Kidney (tissue), 14 donors: Measurements from ENCODE around the gene GAB3. TPM values are rescaled to one million over a fixed set of nuclear protein-coding genes. Genes with fewer than 3 reads are reported as not detected.
A peak's percentile ranks its signal among the peaks of the same experiment; 100 is the strongest.

Source experiments
- DNase-seq, 5 donors: peaks; one replicate each; pipeline ENCODE4 v3.0.0-alpha.2; 2013 to 2020
- FAIRE-seq: peaks from 2 replicates; lab custom pipeline; 2012; peaks lifted over from hg19 to GRCh38; lab: Jason Lieb, UNC
- H3K27ac ChIP-seq, 2 donors: one replicate each; pipeline ENCODE4 v1.7.0; 2013; ENCODE audit warnings: low read depth in 2 of 2, low read length in 2 of 2, inconsistent platforms in 1 of 2
- H3K27me3 ChIP-seq: one replicate; pipeline ENCODE4 v1.7.1; 2013; ENCODE audit warnings: low read length, inconsistent platforms; ENCODE audit not compliant: control insufficient read depth, insufficient read depth
- H3K36me3 ChIP-seq, 3 donors: one replicate each; pipeline versions ENCODE4 v1.7.0 to v1.7.1; 2013; ENCODE audit warnings: low read length in 3 of 3, control low read depth in 1 of 3, inconsistent platforms in 1 of 3; ENCODE audit not compliant: insufficient read depth in 3 of 3, control insufficient read depth in 2 of 3
- H3K4me1 ChIP-seq, 3 donors: one replicate each; pipeline versions ENCODE4 v1.7.0 to v1.7.1; 2013; ENCODE audit warnings: low read length in 3 of 3, inconsistent platforms in 1 of 3, low read depth in 1 of 3; ENCODE audit not compliant: control insufficient read depth in 2 of 3, insufficient read depth in 2 of 3
- H3K4me3 ChIP-seq, 3 donors: one replicate each; pipeline versions ENCODE4 v1.7.0 to v1.8.1; 2013; ENCODE audit warnings: low read length in 3 of 3, control low read depth in 1 of 3, inconsistent platforms in 1 of 3
- H3K9ac ChIP-seq, 3 donors: one replicate each; pipeline versions ENCODE4 v1.7.0 to v1.7.1; 2013; ENCODE audit warnings: low read length in 3 of 3, control low read depth in 1 of 3, inconsistent platforms in 1 of 3
- H3K9me3 ChIP-seq, 3 donors: one replicate each; pipeline versions ENCODE4 v1.7.0 to v1.7.1; 2013; ENCODE audit warnings: low read length in 3 of 3, control low read depth in 1 of 3, inconsistent platforms in 1 of 3; ENCODE audit not compliant: control insufficient read depth in 2 of 3, insufficient read depth in 1 of 3
- intact Hi-C: fragments of 100-400 bp; cut with DNase I; formaldehyde crosslinking; loops from one replicate; pipeline ENCODE4 v1.11.1; 2022
- polyA plus RNA-seq: library from polyadenylated mRNA; stranded (reverse); fragments of 350-450 nt; fragmentation: Illumina TruSeq; extraction: RNeasy Lipid Tissue Mini Kit (QIAGEN cat#74804); gene quantifications from one replicate; pipeline ENCODE4 v1.2.3, GENCODE V29; 2014; ENCODE audit warnings: low read depth, low replicate concordance; ENCODE audit not compliant: insufficient read depth
- total RNA-seq: library from RNA; stranded (reverse); fragmentation: NEBNext Ultra II Directional; extraction: Animal tissue kit (Norgen Biotek cat#: 25700); gene quantifications from one replicate; pipeline ENCODE4 v1.2.1, GENCODE V29; 2021
- TF ChIP-seq, protein P1 (sequence below): IDR thresholded peaks from 3 replicates; pipeline ENCODE4 v1.5.1; 2012; ENCODE audit warnings: mild to moderate bottlenecking, moderate library complexity, borderline replicate concordance; ENCODE audit not compliant: insufficient read depth; ENCODE audit errors: extremely low read depth
- donor health status: control.
- donor health status: control.
- donor health status: control.
- donor health status: control.
- donor health status: control.
- donor health status: DM: yes; HTN: yes; CAD: no.
- donor health status: Normal renal cell carcinoma (clear cell type).

Gene GAB3
- total and polyA plus RNA-seq, 2 donors from 2014 or later = 0.95 to 6.4 TPM

DNA sequence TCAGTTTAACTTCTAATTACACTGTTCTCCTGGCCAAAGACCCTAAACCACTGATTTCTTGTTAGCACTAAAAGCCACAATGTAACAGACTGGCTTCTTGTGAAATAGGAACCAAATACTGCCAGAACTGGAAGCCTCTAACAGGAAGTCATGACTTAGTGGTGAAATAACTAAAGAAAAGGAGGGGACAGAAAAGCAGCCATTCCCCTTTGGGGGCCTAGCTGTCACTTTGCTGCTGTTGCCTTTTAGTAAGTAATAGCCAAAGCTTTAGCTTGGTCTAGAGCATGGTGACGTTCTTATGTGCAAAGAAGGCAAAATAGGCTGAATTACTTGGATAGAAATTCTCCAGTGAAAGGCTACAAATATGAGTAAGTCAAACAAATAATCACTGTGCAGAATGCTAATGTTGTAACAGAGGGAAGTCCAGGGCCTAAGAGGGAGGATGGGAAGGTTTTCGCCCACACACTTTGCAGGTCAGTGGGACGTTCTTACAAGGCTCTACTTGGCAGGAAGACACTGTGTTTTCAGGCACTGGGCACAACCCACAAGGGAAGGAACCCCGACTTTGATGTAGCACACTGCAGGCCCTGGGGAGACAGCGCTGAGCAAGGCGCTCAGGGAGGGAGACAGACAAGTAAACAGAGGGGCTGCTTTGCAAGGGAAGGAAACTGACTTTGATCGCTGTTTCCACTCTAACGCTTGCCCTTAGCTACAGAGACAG is 16.7 kb downstream of the GAB3 start:
- FAIRE-seq = no peak
- no peaks in the 10 kb centered on the region for H3K27me3 ChIP-seq
- peak overlapping the region; percentile 51 to 89 for H3K27ac ChIP-seq
- TF ChIP-seq, protein P1, sequence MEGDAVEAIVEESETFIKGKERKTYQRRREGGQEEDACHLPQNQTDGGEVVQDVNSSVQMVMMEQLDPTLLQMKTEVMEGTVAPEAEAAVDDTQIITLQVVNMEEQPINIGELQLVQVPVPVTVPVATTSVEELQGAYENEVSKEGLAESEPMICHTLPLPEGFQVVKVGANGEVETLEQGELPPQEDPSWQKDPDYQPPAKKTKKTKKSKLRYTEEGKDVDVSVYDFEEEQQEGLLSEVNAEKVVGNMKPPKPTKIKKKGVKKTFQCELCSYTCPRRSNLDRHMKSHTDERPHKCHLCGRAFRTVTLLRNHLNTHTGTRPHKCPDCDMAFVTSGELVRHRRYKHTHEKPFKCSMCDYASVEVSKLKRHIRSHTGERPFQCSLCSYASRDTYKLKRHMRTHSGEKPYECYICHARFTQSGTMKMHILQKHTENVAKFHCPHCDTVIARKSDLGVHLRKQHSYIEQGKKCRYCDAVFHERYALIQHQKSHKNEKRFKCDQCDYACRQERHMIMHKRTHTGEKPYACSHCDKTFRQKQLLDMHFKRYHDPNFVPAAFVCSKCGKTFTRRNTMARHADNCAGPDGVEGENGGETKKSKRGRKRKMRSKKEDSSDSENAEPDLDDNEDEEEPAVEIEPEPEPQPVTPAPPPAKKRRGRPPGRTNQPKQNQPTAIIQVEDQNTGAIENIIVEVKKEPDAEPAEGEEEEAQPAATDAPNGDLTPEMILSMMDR = no peak
- H3K9me3 ChIP-seq = no peaks in the 10 kb centered on the region
- no peak overlapping the region for H3K4me3 ChIP-seq
- H3K4me1 ChIP-seq = peaks cover 0 to 25% (median 23%) of the 10 kb centered on the region in 3 donors
- no peak overlapping the region for H3K9ac ChIP-seq
- H3K36me3 ChIP-seq = no peaks in the 10 kb centered on the region
- intact Hi-C loops = no loop called here
- no peak for DNase-seq

DNA sequence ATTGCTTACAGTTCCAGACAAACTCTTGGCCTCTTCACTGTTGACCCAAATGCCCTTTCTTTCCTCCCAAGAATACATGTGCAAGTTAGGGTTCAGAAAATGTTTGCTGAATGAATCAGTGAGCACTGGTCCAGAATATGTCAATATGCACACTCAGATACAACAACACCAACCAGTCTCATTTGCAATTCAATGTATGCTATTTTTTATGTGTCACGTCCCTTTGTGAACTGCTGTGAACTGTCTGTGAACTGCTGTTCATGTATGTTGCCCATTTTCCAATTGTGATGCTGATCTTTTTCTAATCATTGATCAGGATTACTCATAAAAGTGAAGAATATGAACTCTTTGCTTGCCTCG is 17.8 kb downstream of the GAB3 start:
- H3K9me3 ChIP-seq = no peaks in the 10 kb centered on the region
- H3K27ac ChIP-seq = no peak overlapping the region
- H3K4me3 ChIP-seq = no peak overlapping the region
- TF ChIP-seq, protein P1 = no peak
- intact Hi-C loops = no loop called here
- H3K4me1 ChIP-seq = peaks cover 0 to 36% (median 25%) of the 10 kb centered on the region in 3 donors
- H3K36me3 ChIP-seq = no peaks in the 10 kb centered on the region
- FAIRE-seq (no peak), DNase-seq (no peak)
- H3K27me3 ChIP-seq = no peaks in the 10 kb centered on the region
- no peak overlapping the region for H3K9ac ChIP-seq

DNA sequence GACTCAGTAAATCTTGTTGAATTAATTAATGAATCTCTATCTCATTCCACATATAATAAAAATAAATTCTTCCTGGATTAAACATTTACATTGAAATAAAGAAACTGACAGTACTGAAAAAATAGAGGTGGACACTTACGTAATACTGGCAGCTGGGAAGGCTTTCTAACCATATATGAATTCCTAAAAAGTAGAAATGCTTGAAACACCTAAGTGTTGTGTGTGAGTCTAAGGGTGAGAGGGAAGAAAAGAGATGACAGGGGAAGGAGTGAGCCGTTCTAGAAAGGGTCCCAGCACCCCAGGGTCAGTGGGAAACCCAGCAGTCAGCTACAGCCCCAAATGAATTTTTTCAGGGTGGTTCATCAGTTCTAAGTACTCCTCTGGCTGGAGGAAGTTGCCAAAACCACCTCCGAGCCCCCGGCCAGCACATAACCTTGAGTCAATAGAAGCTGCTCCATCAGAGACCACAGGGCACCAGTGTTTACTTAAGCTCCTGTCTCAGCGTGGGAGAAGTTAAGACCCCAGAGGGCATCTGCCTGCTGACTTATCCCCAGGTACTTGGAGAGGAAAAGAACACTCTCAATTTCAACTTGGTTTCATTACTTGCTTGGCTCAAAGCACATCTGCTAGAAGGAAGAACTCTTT is 18.3 kb downstream of the GAB3 start:
- Histone ChIP-seq H3K36me3 (no peaks in the 10 kb centered on the region), H3K9me3 (no peaks in the 10 kb centered on the region), H3K9ac (no peak overlapping the region), H3K4me1 (peaks cover 0 to 41% (median 26%) of the 10 kb centered on the region in 3 donors), H3K27ac (peak overlapping the region in 1 of 2 donors; percentile 23), H3K27me3 (no peaks in the 10 kb centered on the region), H3K4me3 (no peak overlapping the region)
- FAIRE-seq (no peak), DNase-seq (peak in 2 of 5 donors; percentile 21 to 32)
- TF ChIP-seq, protein P1 = no peak
- intact Hi-C loops = no loop called here
